GM12891 (cell line): Measurements from ENCODE around the gene GLMN.

ENCODE experiments used
- PAX5 ChIP-seq: IDR thresholded peaks from 2 replicates; pipeline ENCODE4 v1.6.1; 2011; ENCODE audit warnings: low read length, moderate library complexity, mild to moderate bottlenecking; ENCODE audit not compliant: insufficient read depth, severe bottlenecking
- POLR2A ChIP-seq: IDR thresholded peaks from 2 replicates; pipeline ENCODE4 v1.6.1; 2011; ENCODE audit warnings: low read depth, low read length, control low read depth
- POLR2AphosphoS5 ChIP-seq: IDR thresholded peaks from 2 replicates; pipeline ENCODE4 v1.6.1; 2011; ENCODE audit warnings: low read depth, low read length, control low read depth
- POU2F2 ChIP-seq: IDR thresholded peaks from 2 replicates; pipeline ENCODE4 v1.6.1; 2011; ENCODE audit warnings: low read depth, mild to moderate bottlenecking, control low read depth, low read length, moderate library complexity
- TAF1 ChIP-seq: IDR thresholded peaks from 2 replicates; pipeline ENCODE4 v1.6.1; 2011; ENCODE audit warnings: low read depth, low read length, control low read depth

- TF ChIP-seq TAF1 (no peak), POLR2A (no peak), POLR2AphosphoS5 (no peak), POU2F2 (no peak), PAX5 (no peak)
Observed at GRCh38 chr1:92323473-92324453, 25.0 kb upstream of the GLMN start.
